ENCODE results near the gene TM9SF4.
"Not testable (repeated sequence)": the region's sequence is repeated elsewhere in the genome, so short reads cannot be mapped to it uniquely, and the experiment has no call there.

TM9SF4 gene

GRCh38 chr20:32191873-32192272 lies 82.4 kb downstream of the TM9SF4 start:
- ATAC-seq: no peak

- no peak for ATAC-seq
Measured at GRCh38 chr20:32192698-32193097, 83.2 kb downstream of the TM9SF4 start.

GRCh38 chr20:32193336-32193735 lies 83.8 kb downstream of the TM9SF4 start:
- not testable (repeated sequence) for ATAC-seq

GRCh38 chr20:32193996-32194395 lies 84.5 kb downstream of the TM9SF4 start:
- no peak for ATAC-seq

- no peak for ATAC-seq
Measured at GRCh38 chr20:32195581-32195980, 86.1 kb downstream of the TM9SF4 start.

- not testable (repeated sequence) for ATAC-seq
Measured at GRCh38 chr20:32196613-32197012, 87.1 kb downstream of the TM9SF4 start.

- ATAC-seq: not testable (repeated sequence)
Measured at GRCh38 chr20:32197136-32197535, 87.6 kb downstream of the TM9SF4 start.

GRCh38 chr20:32199006-32199405 lies 89.5 kb downstream of the TM9SF4 start:
- no peak for ATAC-seq

- ATAC-seq: no peak
Measured at GRCh38 chr20:32201296-32201976, 91.9 kb downstream of the TM9SF4 start.

- ATAC-seq: no peak
Measured at GRCh38 chr20:32201977-32202363, 92.5 kb downstream of the TM9SF4 start.

GRCh38 chr20:32203356-32204204 lies 94.1 kb downstream of the TM9SF4 start:
- peak; percentile 54 to 60 for ATAC-seq

- ATAC-seq: peak; percentile 72 to 77
Measured at GRCh38 chr20:32204205-32205109, 94.9 kb downstream of the TM9SF4 start.

- no peak for ATAC-seq
Measured at GRCh38 chr20:32205110-32205842, 95.8 kb downstream of the TM9SF4 start.

- no peak for ATAC-seq
Measured at GRCh38 chr20:32205843-32206759, 96.6 kb downstream of the TM9SF4 start.

GRCh38 chr20:32206760-32207625 lies 97.5 kb downstream of the TM9SF4 start:
- no peak for ATAC-seq

GRCh38 chr20:32207626-32208498 lies 98.3 kb downstream of the TM9SF4 start, which contains the start of the genes PLAGL2 and POFUT1:
TSS of gene PLAGL2 (minus strand) at chr20:32207743. CDS start at chr20:32202178, 5,565 bp downstream.
TSS of gene POFUT1 (plus strand) at chr20:32207880. CDS start at chr20:32207942, 62 bp downstream.
- peak; percentile 70 to 75 for ATAC-seq

- ATAC-seq: no peak
Measured at GRCh38 chr20:32208499-32209154, 99.1 kb downstream of the TM9SF4 start.
